Measurements from ENCODE around the gene PTGER2.

The PTGER2 gene

DNA sequence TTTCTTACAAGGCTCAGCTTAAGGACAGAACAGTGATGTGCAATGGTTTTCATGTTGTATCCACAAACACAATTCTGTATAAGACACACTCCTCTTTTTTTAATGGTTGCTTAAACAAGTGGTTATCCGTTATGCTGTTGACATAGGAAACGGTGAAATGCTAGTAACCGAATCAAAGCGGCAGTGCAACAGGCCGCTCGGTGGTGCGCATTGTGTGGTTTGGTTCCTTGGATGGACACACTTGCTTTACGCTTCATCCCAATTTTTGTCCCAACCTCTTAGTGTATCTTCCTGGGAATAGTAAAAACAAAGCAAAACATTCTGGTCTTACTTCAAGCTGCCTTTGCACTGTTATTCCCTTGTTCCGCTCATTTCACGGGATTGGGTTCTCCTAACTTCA, 650 bp upstream of the PTGER2 start:
- Histone ChIP-seq H3K79me2 (ENCODE audit: insufficient read depth, low read length) (no peaks in the 10 kb centered on the region), H3K9me2 (replicated peaks; ENCODE audit: low read depth, low read length) (no peaks in the 10 kb centered on the region), H3K4me3 (ENCODE audit: low read length, poor library complexity, severe bottlenecking) (peak overlapping the region; percentile 81), H2AFZ (ENCODE audit: low read length) (0 out of 2 replicates have a peak overlapping the region, but pooled peaks have one; percentile 91), H4K20me1 (ENCODE audit: insufficient read depth, low read length, poor library complexity, severe bottlenecking) (no peaks in the 10 kb centered on the region), H3F3A (ENCODE audit: low read depth) (0 out of 2 replicates have a peak, but pooled peaks cover 10% of the 10 kb centered on the region), H3K36me3 (ENCODE audit: insufficient read depth, low read length) (no peaks in the 10 kb centered on the region), H3K4me1 (ENCODE audit: insufficient read depth, low read length, poor library complexity, severe bottlenecking) (peaks cover 74% of the 10 kb centered on the region), H3K27me3 (ENCODE audit: insufficient read depth, low read length, poor library complexity, severe bottlenecking) (no peaks in the 10 kb centered on the region), H3K9me3 (ENCODE audit: insufficient read depth, low read depth, low read length) (no peaks in the 10 kb centered on the region), H3K4me2 (ENCODE audit: low read depth, low read length, poor library complexity, severe bottlenecking) (peak overlapping the region; percentile 89), H3K9ac (ENCODE audit: low read depth, low read length, poor library complexity, severe bottlenecking) (peak overlapping the region; percentile 67)
- no peak for TF ChIP-seq EZH2phosphoT487 (IDR thresholded peaks at IDR 0.05; ENCODE audit: borderline replicate concordance)
- TF ChIP-seq, protein P1, sequence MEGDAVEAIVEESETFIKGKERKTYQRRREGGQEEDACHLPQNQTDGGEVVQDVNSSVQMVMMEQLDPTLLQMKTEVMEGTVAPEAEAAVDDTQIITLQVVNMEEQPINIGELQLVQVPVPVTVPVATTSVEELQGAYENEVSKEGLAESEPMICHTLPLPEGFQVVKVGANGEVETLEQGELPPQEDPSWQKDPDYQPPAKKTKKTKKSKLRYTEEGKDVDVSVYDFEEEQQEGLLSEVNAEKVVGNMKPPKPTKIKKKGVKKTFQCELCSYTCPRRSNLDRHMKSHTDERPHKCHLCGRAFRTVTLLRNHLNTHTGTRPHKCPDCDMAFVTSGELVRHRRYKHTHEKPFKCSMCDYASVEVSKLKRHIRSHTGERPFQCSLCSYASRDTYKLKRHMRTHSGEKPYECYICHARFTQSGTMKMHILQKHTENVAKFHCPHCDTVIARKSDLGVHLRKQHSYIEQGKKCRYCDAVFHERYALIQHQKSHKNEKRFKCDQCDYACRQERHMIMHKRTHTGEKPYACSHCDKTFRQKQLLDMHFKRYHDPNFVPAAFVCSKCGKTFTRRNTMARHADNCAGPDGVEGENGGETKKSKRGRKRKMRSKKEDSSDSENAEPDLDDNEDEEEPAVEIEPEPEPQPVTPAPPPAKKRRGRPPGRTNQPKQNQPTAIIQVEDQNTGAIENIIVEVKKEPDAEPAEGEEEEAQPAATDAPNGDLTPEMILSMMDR (conservative IDR thresholded peaks at IDR 0.05; ENCODE audit: low read length): no peak

DNA sequence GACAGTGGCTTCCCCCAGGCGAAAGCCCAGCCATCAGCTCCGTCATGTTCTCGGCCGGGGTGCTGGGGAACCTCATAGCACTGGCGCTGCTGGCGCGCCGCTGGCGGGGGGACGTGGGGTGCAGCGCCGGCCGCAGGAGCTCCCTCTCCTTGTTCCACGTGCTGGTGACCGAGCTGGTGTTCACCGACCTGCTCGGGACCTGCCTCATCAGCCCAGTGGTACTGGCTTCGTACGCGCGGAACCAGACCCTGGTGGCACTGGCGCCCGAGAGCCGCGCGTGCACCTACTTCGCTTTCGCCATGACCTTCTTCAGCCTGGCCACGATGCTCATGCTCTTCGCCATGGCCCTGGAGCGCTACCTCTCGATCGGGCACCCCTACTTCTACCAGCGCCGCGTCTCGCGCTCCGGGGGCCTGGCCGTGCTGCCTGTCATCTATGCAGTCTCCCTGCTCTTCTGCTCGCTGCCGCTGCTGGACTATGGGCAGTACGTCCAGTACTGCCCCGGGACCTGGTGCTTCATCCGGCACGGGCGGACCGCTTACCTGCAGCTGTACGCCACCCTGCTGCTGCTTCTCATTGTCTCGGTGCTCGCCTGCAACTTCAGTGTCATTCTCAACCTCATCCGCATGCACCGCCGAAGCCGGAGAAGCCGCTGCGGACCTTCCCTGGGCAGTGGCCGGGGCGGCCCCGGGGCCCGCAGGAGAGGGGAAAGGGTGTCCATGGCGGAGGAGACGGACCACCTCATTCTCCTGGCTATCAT, 663 bp downstream of the PTGER2 start:
- H3K79me2 ChIP-seq (ENCODE audit: insufficient read depth, low read length): no peaks in the 10 kb centered on the region
- H3K4me1 ChIP-seq (ENCODE audit: insufficient read depth, low read length, poor library complexity, severe bottlenecking): peaks cover 84% of the 10 kb centered on the region
- H3K36me3 ChIP-seq (ENCODE audit: insufficient read depth, low read length): no peaks in the 10 kb centered on the region
- H3F3A ChIP-seq (ENCODE audit: low read depth): peaks cover 16% of the 10 kb centered on the region; the same call in 1 of the 2 replicates
- no peaks in the 10 kb centered on the region for H4K20me1 ChIP-seq (ENCODE audit: insufficient read depth, low read length, poor library complexity, severe bottlenecking)
- no peaks in the 10 kb centered on the region for H3K9me3 ChIP-seq (ENCODE audit: insufficient read depth, low read depth, low read length)
- TF ChIP-seq, protein P1 (conservative IDR thresholded peaks at IDR 0.05; ENCODE audit: low read length): no peak
- no peak for TF ChIP-seq EZH2phosphoT487 (IDR thresholded peaks at IDR 0.05; ENCODE audit: borderline replicate concordance)
- H3K27me3 ChIP-seq (ENCODE audit: insufficient read depth, low read length, poor library complexity, severe bottlenecking): no peaks in the 10 kb centered on the region
- peak overlapping the region; percentile 67 for H3K9ac ChIP-seq (ENCODE audit: low read depth, low read length, poor library complexity, severe bottlenecking)
- H3K4me2 ChIP-seq (ENCODE audit: low read depth, low read length, poor library complexity, severe bottlenecking): peak overlapping the region; percentile 89
- H3K4me3 ChIP-seq (ENCODE audit: low read length, poor library complexity, severe bottlenecking): peak overlapping the region; percentile 81
- H3K9me2 ChIP-seq (replicated peaks; ENCODE audit: low read depth, low read length): no peaks in the 10 kb centered on the region
- peak overlapping the region; percentile 91 for H2AFZ ChIP-seq (ENCODE audit: low read length)

DNA sequence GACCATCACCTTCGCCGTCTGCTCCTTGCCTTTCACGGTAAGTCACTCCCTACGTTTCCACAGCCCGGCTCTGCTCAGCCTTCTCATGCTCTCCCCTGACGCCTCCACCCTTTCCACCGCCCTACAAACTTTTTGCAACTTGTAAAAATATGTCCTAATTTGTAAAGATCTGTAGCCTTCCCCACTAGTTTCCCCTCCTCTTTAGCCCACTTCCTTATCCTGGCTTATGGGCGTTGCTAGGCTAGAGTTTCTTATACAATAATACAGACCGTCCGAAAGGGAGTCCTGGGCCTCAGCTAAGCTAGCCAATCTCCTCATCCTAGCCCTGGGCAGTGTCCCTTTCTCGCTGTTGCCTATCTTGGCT, 1.2 kb downstream of the PTGER2 start:
- no peaks in the 10 kb centered on the region for H3K9me2 ChIP-seq (replicated peaks; ENCODE audit: low read depth, low read length)
- H2AFZ ChIP-seq (ENCODE audit: low read length): peak overlapping the region; percentile 91
- H3K9me3 ChIP-seq (ENCODE audit: insufficient read depth, low read depth, low read length): no peaks in the 10 kb centered on the region
- TF ChIP-seq EZH2phosphoT487 (IDR thresholded peaks at IDR 0.05; ENCODE audit: borderline replicate concordance): no peak
- TF ChIP-seq, protein P1 (conservative IDR thresholded peaks at IDR 0.05; ENCODE audit: low read length): no peak
- peaks cover 16% of the 10 kb centered on the region; the same call in 1 of the 2 replicates for H3F3A ChIP-seq (ENCODE audit: low read depth)
- H3K79me2 ChIP-seq (ENCODE audit: insufficient read depth, low read length): no peaks in the 10 kb centered on the region
- peaks cover 84% of the 10 kb centered on the region for H3K4me1 ChIP-seq (ENCODE audit: insufficient read depth, low read length, poor library complexity, severe bottlenecking)
- H3K4me3 ChIP-seq (ENCODE audit: low read length, poor library complexity, severe bottlenecking): peak overlapping the region; percentile 81
- no peaks in the 10 kb centered on the region for H3K36me3 ChIP-seq (ENCODE audit: insufficient read depth, low read length)
- no peaks in the 10 kb centered on the region for H3K27me3 ChIP-seq (ENCODE audit: insufficient read depth, low read length, poor library complexity, severe bottlenecking)
- H3K9ac ChIP-seq (ENCODE audit: low read depth, low read length, poor library complexity, severe bottlenecking): peak overlapping the region; percentile 67
- no peaks in the 10 kb centered on the region for H4K20me1 ChIP-seq (ENCODE audit: insufficient read depth, low read length, poor library complexity, severe bottlenecking)
- H3K4me2 ChIP-seq (ENCODE audit: low read depth, low read length, poor library complexity, severe bottlenecking): peak overlapping the region; percentile 89
